ENCODE measurements around the gene PRKCA. TPM values are rescaled to one million over a fixed set of nuclear protein-coding genes. Genes with fewer than 3 reads are reported as not detected.
A peak's percentile ranks its signal among the peaks of the same experiment; 100 is the strongest.

Gene PRKCA
- total RNA-seq, 1 experiment from 2014 or later = 20.7 TPM

DNA sequence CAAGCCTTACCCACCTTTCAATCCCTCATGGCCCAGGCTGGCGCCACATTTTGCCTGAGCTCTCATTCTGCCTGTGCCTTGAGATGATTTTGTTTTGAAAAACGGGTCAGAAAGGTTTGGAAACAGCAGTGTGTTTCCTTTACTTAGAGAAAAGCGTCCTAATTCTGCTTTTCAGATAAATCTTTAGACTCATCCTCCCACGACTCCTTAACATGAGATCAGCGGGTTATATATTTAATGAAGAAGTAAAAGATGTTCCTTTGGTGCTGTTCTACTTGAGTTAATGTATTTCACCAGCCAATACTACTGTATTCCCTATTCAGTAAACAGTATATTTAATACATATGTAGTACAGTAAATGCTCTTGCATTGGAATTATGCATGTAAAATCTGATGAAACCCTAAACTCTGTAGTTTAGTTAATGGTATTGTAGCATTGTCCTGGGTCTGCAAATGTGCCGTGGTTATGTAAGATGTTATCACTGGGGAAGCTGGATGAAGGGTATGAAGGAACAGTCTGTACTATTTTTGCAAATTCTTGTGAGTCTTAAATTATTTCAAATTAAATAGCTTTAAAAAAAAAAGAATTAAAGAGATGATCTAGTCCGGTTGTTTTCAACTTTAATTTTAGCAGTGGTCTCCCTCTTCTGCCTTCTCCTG, 333.1 kb downstream of the PRKCA start:
- Mint-ChIP-seq H3K4me3 (ENCODE audit: unreplicated experiment) (no peak overlapping the region), H3K9me3 (ENCODE audit: unreplicated experiment) (no peaks in the 10 kb centered on the region), H3K27ac (ENCODE audit: low read depth, unreplicated experiment) (peak overlapping the region; percentile 16), H3K27me3 (ENCODE audit: insufficient read depth, unreplicated experiment) (no peaks in the 10 kb centered on the region), H3K4me1 (ENCODE audit: insufficient read depth, unreplicated experiment) (peaks cover 16% of the 10 kb centered on the region), H3K36me3 (ENCODE audit: insufficient read depth, unreplicated experiment) (no peaks in the 10 kb centered on the region)
- TF ChIP-seq, protein P1, sequence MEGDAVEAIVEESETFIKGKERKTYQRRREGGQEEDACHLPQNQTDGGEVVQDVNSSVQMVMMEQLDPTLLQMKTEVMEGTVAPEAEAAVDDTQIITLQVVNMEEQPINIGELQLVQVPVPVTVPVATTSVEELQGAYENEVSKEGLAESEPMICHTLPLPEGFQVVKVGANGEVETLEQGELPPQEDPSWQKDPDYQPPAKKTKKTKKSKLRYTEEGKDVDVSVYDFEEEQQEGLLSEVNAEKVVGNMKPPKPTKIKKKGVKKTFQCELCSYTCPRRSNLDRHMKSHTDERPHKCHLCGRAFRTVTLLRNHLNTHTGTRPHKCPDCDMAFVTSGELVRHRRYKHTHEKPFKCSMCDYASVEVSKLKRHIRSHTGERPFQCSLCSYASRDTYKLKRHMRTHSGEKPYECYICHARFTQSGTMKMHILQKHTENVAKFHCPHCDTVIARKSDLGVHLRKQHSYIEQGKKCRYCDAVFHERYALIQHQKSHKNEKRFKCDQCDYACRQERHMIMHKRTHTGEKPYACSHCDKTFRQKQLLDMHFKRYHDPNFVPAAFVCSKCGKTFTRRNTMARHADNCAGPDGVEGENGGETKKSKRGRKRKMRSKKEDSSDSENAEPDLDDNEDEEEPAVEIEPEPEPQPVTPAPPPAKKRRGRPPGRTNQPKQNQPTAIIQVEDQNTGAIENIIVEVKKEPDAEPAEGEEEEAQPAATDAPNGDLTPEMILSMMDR (IDR thresholded peaks at IDR 0.05; ENCODE audit: unreplicated experiment) = no peak
- intact Hi-C loops (cut with micrococcal nuclease) = no loop called here
- POLR2A ChIA-PET = interaction anchor here (0.6 to 1.3 kb wide), 3 partner anchors 16 to 41 kb away, joined by 3 to 5 read pairs (median 3); no protein-coding TSS in a partner anchor
- BruUV-seq (replicated peaks) = no TSS peak
- DNase-seq (ENCODE audit: unreplicated experiment) = no peak
- CTCF ChIA-PET = interaction anchor here (0.6 to 1.4 kb wide), 4 partner anchors 9 to 69 kb away, joined by 3 to 5 read pairs (median 4); no protein-coding TSS in a partner anchor

- no TSS peak for BruUV-seq (replicated peaks)
- Mint-ChIP-seq H3K27ac (ENCODE audit: low read depth, unreplicated experiment) (peak overlapping the region; percentile 16), H3K4me3 (ENCODE audit: unreplicated experiment) (no peak overlapping the region), H3K27me3 (ENCODE audit: insufficient read depth, unreplicated experiment) (no peaks in the 10 kb centered on the region), H3K4me1 (ENCODE audit: insufficient read depth, unreplicated experiment) (peaks cover 16% of the 10 kb centered on the region), H3K9me3 (ENCODE audit: unreplicated experiment) (no peaks in the 10 kb centered on the region), H3K36me3 (ENCODE audit: insufficient read depth, unreplicated experiment) (no peaks in the 10 kb centered on the region)
- intact Hi-C loops (cut with micrococcal nuclease) = no loop called here
- DNase-seq (ENCODE audit: unreplicated experiment) = peak; percentile 61
- ChIA-PET CTCF (interaction anchor here (0.6 to 1.4 kb wide), 4 partner anchors 9 to 69 kb away, joined by 3 to 5 read pairs (median 4); no protein-coding TSS in a partner anchor), POLR2A (interaction anchor here (0.7 to 1.3 kb wide), 3 partner anchors 17 to 408 kb away, joined by 3 to 5 read pairs (median 3); no protein-coding TSS in a partner anchor)
- TF ChIP-seq, protein P1 (IDR thresholded peaks at IDR 0.05; ENCODE audit: unreplicated experiment) = no peak
Measured at GRCh38 chr17:66636111-66636510, 333.7 kb downstream of the PRKCA start.

- no peaks in the 10 kb centered on the region for H3K27me3 Mint-ChIP-seq (ENCODE audit: insufficient read depth, unreplicated experiment)
- no peak overlapping the region for H3K4me3 Mint-ChIP-seq (ENCODE audit: unreplicated experiment)
- intact Hi-C loops (cut with micrococcal nuclease) = no loop called here
- peak; percentile 52 for DNase-seq (ENCODE audit: unreplicated experiment)
- TF ChIP-seq, protein P1 (IDR thresholded peaks at IDR 0.05; ENCODE audit: unreplicated experiment) = no peak
- no peak overlapping the region for H3K27ac Mint-ChIP-seq (ENCODE audit: low read depth, unreplicated experiment)
- no TSS peak for BruUV-seq (replicated peaks)
- ChIA-PET CTCF (no interaction called here), POLR2A (no interaction called here)
- H3K36me3 Mint-ChIP-seq (ENCODE audit: insufficient read depth, unreplicated experiment) = no peaks in the 10 kb centered on the region
- H3K9me3 Mint-ChIP-seq (ENCODE audit: unreplicated experiment) = no peaks in the 10 kb centered on the region
- H3K4me1 Mint-ChIP-seq (ENCODE audit: insufficient read depth, unreplicated experiment) = peaks cover 16% of the 10 kb centered on the region
Measured at GRCh38 chr17:66637491-66637890, 335.1 kb downstream of the PRKCA start.

DNA sequence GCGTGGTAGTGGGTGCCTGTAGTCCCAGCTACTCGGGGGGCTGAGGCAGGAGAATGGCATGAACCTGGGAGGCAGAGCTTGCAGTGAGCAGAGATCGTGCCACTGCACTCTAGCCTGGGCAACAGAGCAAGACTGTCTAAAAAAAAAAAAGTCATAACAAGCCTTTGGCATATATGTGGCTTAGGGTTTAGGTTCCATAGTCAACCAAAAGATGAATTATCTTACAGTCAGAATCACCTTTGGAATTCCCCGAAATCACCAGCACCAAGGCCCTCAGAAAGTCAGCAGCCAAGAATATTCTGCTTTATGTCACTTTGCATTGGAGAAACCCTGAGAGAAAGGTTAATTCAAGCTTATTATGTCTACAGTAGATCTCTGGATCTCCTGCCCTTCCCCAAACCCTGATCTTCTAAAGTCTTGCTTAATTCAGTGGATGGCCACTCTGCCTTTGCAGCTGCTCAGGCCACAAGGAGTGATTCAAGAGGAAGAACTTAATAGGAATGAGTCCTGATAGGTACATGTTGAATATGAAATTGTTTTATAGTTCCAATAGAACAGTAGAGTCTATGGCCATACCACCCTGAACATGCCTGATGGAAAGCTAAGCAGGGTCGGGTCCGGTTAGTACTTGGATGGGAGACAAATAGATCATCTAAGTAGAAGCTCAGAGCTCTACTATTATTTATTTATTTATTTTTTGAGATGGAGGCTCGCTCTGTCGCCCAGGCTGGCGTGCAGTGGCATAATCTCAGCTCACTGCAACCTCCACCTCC, 336.5 kb downstream of the PRKCA start:
- Mint-ChIP-seq H3K27me3 (ENCODE audit: insufficient read depth, unreplicated experiment) (no peaks in the 10 kb centered on the region), H3K4me1 (ENCODE audit: insufficient read depth, unreplicated experiment) (peaks cover 16% of the 10 kb centered on the region), H3K27ac (ENCODE audit: low read depth, unreplicated experiment) (no peak overlapping the region), H3K9me3 (ENCODE audit: unreplicated experiment) (no peaks in the 10 kb centered on the region), H3K4me3 (ENCODE audit: unreplicated experiment) (no peak overlapping the region), H3K36me3 (ENCODE audit: insufficient read depth, unreplicated experiment) (no peaks in the 10 kb centered on the region)
- ChIA-PET CTCF (interaction anchor here (0.7 to 1.6 kb wide), 2 partner anchors 14 to 439 kb away, joined by 3 to 10 read pairs; no protein-coding TSS in a partner anchor), POLR2A (interaction anchor here (1.0 kb wide), 2 partner anchors 12 kb away, joined by 3 to 4 read pairs; no protein-coding TSS in a partner anchor)
- intact Hi-C loops (cut with micrococcal nuclease) = no loop called here
- DNase-seq (ENCODE audit: unreplicated experiment) = no peak
- BruUV-seq (replicated peaks) = no TSS peak
- TF ChIP-seq, protein P1 (IDR thresholded peaks at IDR 0.05; ENCODE audit: unreplicated experiment) = no peak

All from MCF 10A (cell line).